ENCODE results near the gene G6PC2.
"Not testable (repeated sequence)": the region's sequence is repeated elsewhere in the genome, so short reads cannot be mapped to it uniquely, and the experiment has no call there.

Gene G6PC2

DNA sequence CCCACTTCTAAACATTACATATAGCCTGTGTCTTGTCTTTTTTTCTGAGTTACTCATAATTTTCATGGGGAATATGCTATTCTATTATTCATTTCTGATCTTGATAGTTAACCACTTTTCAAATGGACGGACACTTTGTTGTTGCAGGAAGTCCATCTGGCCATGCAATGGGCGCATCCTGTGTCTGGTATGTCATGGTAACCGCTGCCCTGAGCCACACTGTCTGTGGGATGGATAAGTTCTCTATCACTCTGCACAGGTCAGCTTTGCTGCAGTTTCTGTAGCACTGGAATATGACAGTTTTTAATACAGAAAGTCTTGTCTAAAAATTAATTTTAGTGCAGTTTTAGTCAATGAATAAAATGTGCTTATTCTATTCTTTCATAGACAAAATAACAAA lies 3.3 kb downstream of the G6PC2 start:
- no peak for DNase-seq (ENCODE audit: low read depth in 2 of 2)

DNA sequence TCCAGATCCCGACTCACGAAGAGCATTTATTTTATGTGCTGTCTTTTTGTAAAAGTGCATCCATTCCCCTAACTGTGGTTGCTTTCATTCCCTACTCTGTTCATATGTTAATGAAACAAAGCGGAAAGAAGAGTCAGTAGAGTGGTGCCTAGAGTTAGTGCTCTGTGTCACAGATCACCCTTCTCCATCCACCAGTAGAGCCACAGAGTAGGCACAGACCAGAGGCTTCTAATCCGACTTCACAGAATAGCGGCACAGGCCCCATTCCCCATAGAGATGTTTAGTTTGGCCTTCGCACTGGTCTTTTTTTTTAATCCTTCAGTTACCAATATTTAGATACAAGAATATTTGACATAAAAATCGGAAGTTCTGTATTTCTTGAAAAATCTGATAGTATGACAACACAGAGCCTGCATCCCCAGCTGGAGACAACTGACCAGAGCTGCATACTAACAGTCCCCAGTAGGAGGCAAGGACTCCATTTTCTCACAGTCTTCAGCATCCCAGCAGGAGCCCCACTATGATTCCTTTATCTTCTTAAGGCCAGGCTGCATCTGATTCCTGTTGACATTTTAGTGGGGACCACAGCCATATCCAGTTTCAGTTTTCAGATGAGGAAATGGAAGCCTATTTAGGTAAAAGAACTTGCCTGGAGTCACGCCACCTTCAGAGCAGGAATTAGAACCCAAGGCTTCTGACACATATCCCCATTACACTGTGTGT lies 7.0 kb downstream of the G6PC2 start:
- DNase-seq (ENCODE audit: low read depth in 2 of 2), result no peak

DNA sequence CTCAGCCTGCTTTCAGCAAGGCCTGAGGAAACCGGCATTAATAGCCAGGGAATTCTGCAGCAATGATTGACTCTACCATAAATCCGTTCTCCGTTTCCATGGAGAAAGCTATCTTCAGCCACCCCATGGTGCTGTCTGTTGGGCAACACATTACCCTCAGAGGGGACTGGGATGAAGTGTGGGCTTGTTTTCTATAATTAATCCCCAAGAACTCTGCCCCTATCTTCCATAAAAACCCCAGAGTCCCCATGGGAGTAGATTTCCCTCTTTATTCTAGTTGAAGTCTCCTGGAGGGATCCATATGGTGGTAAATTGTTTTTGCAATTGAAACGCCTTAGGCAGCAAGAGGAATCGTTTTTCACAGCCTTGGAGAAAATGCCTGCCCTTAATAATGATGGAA lies 9.2 kb downstream of the G6PC2 start:
- no peak for DNase-seq (ENCODE audit: low read depth in 2 of 2)

DNA sequence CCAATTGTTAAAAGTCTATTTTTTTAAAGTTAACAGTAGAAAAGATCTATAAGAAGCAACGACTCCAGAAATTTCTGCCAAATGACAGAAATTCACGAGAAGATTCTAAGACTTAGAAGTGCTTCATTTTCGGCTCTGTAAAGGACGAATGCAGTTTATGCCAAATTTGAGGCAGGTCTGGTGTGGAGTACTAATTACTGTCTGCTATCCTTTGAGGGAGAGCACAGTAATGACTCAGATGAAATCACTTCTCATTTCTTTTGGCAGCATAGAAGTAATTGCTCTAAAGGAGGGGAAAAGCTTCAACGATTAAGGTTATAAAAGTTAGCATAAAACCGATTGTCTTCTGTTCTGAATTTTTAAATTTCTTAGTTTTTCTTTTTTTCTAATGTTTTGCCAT lies 11.4 kb downstream of the G6PC2 start:
- no peak for DNase-seq (ENCODE audit: low read depth in 2 of 2)

DNA sequence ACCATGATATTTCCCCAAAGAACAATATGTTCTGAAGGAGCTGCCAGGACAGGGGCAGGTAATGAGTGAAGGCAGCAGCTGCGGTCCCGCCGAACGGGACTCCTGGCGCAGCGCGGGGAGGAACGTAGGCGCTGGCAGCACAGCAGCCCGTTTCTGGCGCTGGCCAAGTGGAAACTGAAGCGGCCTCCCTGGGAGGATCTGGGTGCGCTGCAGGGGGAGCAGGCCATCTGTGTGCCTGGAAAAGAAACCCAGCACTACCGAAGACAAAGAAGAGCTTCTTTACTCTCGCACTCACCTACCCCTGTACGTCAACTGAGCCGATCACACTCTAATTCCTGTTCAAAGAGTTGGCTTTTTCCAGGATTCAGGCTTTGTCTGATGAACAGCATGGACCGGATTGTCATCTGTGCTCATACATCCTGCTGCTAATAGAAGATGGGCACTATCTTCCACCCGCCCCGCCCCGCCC lies 11.8 kb downstream of the G6PC2 start:
- no peak for DNase-seq (ENCODE audit: low read depth in 2 of 2)

DNA sequence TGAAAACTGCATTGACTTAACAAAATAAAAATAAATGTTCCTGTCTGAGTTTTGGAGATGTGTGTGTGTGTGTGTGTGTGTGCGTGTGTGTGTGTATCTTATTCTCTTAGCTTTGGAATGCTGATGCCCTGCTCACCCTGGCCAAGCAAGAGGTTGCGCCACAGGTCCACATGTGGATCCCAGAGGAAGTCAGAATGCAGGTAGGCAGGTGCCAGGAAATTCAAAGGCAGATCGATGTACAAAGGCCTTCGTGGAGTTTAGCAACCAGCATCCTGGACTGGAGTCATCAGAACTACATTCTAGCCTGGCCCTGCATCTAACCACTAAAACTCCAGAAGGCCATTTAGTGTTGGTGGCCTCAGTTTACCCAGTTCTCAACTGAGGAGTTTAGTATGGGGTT lies 12.4 kb downstream of the G6PC2 start:
- no peak for DNase-seq (ENCODE audit: low read depth in 2 of 2)

GRCh38 chr2:168915441-168916330 lies 14.6 kb downstream of the G6PC2 start:
- DNase-seq (ENCODE audit: low read depth in 2 of 2), result no peak

GRCh38 chr2:168916331-168916675 lies 15.2 kb downstream of the G6PC2 start:
- no peak for DNase-seq (ENCODE audit: low read depth in 2 of 2)

DNA sequence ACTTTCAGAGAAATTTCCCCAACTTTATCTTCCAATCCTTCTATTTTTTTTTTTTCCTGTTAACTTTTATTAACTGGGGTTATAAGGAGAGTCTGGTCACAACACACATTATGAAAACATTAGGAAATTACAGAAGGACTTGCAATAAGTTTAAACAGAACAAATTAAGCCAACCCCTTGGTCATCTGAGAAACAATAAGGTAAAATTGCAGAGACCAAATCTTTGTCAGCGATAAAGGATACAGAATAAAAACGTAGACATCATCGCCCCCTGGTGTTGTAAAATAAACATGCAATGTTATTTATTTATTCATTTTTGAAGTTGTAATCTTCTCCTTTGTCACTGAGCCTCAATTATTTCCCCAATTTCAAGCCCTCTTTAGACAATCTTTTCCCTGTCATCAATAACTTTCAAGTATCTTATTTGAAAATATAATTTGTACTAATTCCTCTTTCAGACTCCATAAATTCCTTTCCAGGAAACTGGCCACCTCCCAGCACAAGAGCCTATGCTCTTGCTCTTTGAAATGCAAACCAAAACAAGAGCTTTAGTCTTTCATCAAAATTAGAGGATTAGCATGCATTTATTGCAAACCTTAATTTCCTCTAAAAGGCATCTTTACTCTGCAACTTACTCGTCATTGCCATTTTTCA lies 19.5 kb downstream of the G6PC2 start:
- no peak for DNase-seq (ENCODE audit: low read depth in 2 of 2)

- DNase-seq (ENCODE audit: low read depth in 2 of 2), result no peak
Observed at GRCh38 chr2:168926621-168927386, 25.7 kb downstream of the G6PC2 start.

DNA sequence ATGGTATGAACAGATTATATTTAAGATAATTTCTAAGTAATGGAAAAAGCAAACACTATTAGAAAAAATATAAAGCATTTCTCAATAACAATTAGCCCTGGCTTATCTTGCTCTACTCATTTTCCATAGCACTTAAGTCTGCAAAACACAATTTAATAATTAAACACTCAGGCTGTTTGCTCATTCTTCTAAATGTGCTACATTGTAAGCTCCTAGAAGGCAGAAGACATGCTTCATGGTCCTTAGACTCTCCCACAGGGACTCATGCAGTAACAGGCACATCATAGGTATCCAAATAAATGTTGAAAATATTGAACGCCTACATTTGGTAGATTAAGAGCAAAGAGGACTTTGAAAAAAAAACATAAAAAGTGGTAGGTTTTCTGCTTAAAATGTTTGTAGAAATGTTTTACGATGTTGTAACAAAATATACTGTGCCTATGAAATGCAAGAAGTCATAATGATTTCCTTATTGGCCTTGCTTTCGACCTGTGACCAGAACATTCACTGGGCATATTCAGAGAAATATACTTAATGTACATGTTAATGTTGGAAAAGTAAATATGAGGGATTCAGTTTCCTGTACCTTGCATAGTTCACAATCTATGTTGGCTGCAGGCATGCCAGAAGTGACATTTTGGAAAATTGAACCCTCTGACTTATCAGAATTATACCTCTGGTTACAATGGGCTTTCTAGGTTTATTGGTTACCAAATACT lies 27.2 kb downstream of the G6PC2 start:
- DNase-seq (ENCODE audit: low read depth in 2 of 2), result no peak

DNA sequence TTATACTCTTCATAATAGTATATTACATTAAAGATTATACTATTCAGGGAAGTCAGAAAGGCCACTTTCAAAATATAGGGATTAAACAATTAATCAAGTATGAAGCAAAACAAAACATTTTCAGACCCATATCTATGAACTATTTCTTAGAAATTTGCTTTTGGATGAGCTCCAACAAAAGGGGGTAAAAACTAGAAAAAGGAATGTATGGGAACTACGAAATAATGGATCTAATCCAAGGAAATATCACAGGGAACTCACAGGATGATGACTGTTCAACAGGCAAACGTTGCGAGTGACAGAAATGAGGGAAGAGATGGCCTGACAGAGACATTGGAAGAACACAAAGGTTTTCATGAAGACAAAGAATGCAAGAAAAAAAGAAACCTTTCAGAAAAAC lies 27.9 kb downstream of the G6PC2 start:
- no peak for DNase-seq (ENCODE audit: low read depth in 2 of 2)

- no peak for DNase-seq (ENCODE audit: low read depth in 2 of 2)
Observed at GRCh38 chr2:168930242-168930641, 29.2 kb downstream of the G6PC2 start.

- not testable (repeated sequence) for DNase-seq (ENCODE audit: low read depth in 2 of 2)
Observed at GRCh38 chr2:168932174-168932573, 31.1 kb downstream of the G6PC2 start.

DNA sequence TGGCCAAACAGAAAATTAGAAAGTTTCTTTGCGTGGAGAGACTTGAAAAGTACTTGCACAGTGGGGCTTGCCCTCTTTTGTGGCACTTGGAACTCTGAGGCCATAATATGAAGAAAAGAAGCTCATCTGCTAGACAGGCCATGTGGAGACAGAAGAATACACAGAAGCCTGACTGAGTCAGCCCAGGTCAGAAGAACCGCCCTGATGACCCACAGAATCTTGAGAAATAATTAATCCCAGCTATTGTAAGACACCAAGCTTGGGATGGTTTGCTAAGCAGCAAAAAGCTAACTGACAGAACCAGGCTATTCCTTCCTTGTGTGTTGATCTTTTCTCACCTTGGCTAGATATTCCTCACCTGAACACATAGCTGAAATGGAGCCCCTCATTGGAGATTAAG lies 33.7 kb downstream of the G6PC2 start:
- no peak for DNase-seq (ENCODE audit: low read depth in 2 of 2)

GRCh38 chr2:168935810-168936581 lies 34.9 kb downstream of the G6PC2 start:
- DNase-seq (ENCODE audit: low read depth in 2 of 2), result no peak

GRCh38 chr2:168939061-168939460 lies 38.0 kb downstream of the G6PC2 start:
- DNase-seq (ENCODE audit: low read depth in 2 of 2), result no peak

DNA sequence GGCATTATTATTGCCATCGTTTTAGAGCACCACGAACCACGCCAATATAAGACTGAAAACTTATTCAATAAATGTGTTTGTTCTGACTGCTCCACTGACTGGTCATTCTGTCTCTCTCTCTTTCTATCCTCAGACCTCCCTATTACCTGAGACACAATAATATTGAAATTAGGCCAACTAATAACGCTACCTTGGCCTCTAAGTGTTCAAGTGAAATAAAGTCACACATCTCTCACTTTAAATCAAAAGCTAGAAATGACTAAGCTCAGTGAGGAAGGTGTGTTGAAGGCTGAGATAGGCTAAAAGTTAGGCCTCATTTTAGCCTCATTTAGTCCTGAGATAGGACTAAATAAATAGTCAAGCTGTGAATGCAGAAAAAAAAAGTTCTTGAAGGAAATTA lies 38.8 kb downstream of the G6PC2 start:
- no peak for DNase-seq (ENCODE audit: low read depth in 2 of 2)

DNA sequence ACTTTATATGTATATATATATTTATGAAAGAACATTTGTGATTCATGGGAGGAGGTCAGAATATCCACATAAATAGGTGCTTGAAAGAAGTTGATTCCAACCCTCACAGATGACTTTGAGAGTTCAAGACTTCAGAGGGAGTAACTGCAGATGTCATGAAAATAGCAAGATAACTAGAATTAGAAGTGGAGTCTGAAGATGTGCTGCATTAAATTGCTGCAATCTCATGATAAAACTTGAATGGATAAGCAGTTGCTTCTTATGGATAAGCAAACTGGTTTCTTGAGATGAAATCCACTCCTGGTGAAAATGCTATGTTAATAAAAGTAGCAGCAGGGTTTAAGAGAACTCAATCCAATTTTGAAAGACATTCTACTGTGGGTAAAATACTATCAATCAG lies 40.2 kb downstream of the G6PC2 start:
- no peak for DNase-seq (ENCODE audit: low read depth in 2 of 2)

GRCh38 chr2:168944065-168944464 lies 43.0 kb downstream of the G6PC2 start:
- DNase-seq (ENCODE audit: low read depth in 2 of 2), result no peak

All from stimulated activated CD8-positive, alpha-beta memory T cell treated with anti-CD3 and anti-CD28 coated beads, Interleukin-15, amount 100 ng/mL, for 48 hours (primary cell).